Activated CD4-positive, CD25-positive, alpha-beta regulatory T cell treated with anti-CD3 and anti-CD28 coated beads, Interleukin-2, amount 50 U/mL, for 24 hours (primary cell): ENCODE results near the gene PRKRIP1.
"Not testable (repeated sequence)": the region's sequence is repeated elsewhere in the genome, so short reads cannot be mapped to it uniquely, and the experiment has no call there.

ENCODE experiments used
- ATAC-seq, 2 donors: fragments of 150-1000 bp; cut with Tn5 transposase; one replicate each; pipeline ENCODE4 v1.10.0; 2021; ENCODE audit warnings: mild to moderate bottlenecking in 1 of 2, moderate library complexity in 1 of 2

The PRKRIP1 gene

GRCh38 chr7:102395873-102396709 is at the start of gene PRKRIP1:
PRKRIP1 (plus strand) TSS chr7:102396363; CDS start chr7:102396412, 49 bp downstream.
- ATAC-seq, result peak; percentile 95 to 96

DNA sequence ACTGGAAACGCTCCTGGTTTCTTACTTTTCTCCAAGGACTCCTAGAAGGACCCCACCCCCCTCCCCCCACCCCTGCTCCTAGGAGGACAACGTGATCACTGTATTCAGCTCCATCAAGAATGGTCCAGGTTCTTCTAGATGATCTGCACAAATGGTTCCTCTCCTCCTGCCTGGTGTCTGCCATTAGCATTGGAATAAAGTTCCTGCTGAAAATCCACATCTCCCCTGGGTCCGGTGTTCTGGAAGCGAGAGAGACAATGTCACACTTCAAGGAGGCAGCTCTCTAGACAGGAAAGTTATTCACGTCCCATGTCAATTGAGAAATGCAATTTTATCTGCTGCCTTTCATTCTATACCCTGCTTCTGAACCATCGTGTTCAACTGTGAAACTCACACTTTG is 49.2 kb upstream of the PRKRIP1 start:
- not testable (repeated sequence) for ATAC-seq

- not testable (repeated sequence) for ATAC-seq
Observed at GRCh38 chr7:102356344-102356743, 39.8 kb upstream of the PRKRIP1 start, which contains the start of gene SPDYE6. SPDYE6 (minus strand) TSS chr7:102356444; CDS start chr7:102356023, 421 bp downstream.

DNA sequence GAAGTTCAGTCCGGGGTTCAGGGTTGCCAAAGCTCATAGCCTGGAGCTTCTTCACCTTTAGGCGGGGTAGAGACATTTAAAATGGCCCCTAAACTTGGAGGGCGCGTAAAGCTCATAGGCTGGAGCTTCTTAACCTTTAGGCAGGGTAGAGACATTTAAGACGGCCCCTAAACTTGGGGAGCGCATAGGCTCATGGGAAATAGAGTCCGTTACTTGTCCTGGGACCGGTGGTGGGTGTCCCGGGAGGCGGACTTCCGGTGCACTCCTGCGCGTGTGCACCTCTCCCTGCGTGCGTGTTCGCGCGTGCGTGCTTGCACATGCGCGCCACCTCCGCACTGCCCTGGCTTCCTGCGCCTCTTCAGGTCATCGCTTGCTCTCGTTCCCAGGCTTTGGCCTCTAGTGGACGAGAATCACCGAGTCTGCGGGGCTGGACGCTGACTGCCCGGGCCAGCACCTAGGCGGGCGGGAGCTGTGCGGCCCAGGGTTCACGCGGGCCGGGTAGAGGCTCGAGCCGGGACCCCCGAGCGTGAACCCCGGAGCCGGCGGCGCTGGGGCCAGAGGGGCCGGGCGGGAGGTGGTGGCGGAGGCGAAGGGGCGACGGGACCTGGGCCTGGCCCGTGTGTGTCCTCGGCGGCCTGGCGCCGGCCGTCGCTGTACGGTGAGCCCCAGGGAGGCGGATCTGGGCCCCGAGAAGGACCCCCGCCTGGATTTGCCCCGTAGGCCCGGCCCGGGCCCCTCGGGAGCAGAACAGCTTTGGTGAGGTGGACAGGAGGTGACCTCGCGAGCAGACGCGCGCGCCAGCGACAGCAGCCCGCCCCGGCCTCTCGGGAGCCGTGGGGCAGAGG is 32.4 kb upstream of the PRKRIP1 start:
- ATAC-seq, result peak; percentile 100

GRCh38 chr7:102364394-102364886 is 31.7 kb upstream of the PRKRIP1 start:
- not testable (repeated sequence) for ATAC-seq

- not testable (repeated sequence) for ATAC-seq
Observed at GRCh38 chr7:102365390-102365789, 30.8 kb upstream of the PRKRIP1 start.

DNA sequence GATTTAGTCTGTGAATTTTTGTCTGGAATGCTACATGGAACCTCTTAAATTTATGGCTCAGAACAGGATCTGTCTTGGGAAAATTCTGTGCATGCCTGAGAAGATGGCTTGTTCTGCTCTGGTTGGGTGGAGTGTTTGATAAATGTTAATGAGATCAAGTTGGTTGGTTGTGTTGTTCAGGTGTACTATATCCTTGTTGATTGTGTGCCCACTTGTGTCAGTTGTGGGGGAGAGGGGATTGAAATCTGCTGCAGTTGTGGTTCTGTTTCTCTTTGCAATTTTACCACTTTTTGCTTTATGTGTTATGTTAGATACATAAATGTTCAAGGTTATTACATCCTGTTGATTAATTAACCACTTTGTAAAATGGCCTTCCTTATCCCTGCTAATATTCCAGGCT is 26.1 kb upstream of the PRKRIP1 start:
- not testable (repeated sequence) for ATAC-seq

DNA sequence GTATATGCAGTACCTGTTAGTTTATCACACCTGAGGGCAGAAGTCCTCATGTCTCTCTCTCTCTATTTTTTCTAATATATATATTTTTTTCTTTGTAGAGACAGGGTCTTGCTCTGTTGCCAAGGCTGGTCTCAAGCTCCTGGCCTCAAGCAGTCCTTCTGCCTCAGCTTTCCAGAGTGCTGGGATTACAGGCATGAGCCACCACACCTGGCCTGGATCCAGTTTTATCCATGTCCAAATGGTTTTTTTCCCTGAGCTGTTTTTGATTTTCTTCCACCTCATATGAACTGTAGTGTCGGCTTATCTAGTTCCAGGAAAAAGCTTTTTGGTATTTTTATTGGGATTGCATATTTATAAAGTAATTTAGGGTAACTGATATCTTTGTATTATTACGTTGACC is 23.4 kb upstream of the PRKRIP1 start:
- not testable (repeated sequence) for ATAC-seq

DNA sequence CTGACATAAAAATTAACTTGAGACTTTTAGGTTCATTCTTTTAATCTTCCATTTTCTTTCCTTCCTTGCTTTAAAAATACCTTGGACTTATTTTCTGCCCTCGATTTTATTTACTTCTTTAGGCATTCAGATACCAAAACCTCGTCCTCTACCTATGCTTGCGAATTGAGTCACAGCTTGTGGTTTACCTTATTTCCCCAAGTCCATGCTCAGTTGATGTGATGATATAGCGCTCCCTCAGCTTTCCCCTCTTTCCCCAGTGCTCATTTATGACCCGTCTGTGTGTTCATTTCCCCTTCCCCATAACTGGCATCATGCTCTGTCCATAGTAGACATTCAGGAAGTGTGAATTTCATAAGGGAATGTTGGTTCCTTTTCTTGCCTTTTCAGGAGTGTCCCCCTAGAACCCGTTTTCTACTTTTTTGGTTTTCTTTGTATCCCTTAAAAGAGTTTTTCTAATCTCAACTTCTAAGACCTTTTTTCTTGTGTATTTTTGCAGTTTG is 19.1 kb upstream of the PRKRIP1 start:
- no peak for ATAC-seq

GRCh38 chr7:102380837-102381236 is 15.3 kb upstream of the PRKRIP1 start:
- not testable (repeated sequence) for ATAC-seq

- ATAC-seq, result not testable (repeated sequence)
Observed at GRCh38 chr7:102381696-102382425, 14.3 kb upstream of the PRKRIP1 start.

DNA sequence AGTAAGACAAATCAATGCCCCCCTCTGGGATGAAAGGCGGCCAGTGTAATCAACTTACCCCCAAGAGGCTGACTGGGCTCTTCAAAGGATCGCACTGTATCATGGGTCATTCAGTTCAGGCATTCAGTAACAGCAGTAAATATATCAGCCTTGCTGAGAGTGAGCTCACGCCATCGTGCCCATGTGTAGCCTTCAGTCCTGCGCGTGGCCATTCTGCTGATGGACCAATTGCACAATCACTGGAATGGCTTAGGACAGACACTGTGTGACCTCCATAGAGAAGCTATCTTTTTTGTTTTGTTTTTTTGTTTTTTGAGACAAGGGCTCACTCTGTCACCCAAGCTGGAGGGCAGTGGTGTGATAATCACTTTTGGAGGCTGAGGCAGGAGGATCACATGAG is 9.1 kb upstream of the PRKRIP1 start:
- no peak for ATAC-seq

DNA sequence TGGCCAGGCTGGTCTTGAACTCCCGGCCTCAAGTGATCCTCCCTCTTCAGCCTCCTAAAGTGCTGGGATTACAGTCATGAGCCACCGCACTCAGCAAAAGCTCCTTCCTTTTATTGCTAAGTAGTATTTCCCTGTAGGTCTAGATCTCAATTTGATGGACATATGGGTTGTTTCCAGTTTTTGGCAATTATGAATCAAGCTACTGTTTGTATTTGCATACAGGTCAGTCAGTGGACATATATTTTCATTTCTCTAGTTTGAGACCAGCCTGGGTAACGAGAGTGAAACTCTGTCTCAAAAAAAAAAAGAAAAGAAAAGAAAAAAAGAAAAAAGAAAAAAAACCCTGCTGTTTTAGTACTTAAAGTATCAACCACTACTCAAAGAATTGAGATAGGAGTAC is 6.4 kb upstream of the PRKRIP1 start:
- no peak for ATAC-seq

GRCh38 chr7:102390697-102391484 is 5.3 kb upstream of the PRKRIP1 start:
- peak; percentile 70 to 73 for ATAC-seq

- no peak for ATAC-seq
Observed at GRCh38 chr7:102392330-102392729, 3.8 kb upstream of the PRKRIP1 start.

DNA sequence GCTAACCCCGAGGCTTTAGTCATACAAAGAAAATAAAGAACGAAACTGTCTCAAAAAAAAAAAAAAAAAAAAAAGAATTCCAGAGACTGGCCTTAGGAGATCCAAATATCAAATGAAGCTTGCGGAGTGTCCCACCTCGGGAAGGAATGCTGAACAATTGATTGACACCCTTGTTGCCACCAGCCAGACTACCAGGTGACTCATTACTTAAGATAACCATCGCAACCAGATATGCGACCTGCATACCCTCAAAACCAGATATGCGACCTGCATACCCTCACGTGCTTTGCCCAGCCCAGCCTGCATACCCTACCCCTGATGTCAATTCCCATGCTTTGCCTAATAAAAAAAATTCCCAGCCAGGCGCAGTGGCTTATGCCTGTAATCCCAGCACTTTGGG is 2.7 kb upstream of the PRKRIP1 start:
- ATAC-seq, result no peak

GRCh38 chr7:102395592-102395872 is 631 bp upstream of the PRKRIP1 start:
- no peak for ATAC-seq

DNA sequence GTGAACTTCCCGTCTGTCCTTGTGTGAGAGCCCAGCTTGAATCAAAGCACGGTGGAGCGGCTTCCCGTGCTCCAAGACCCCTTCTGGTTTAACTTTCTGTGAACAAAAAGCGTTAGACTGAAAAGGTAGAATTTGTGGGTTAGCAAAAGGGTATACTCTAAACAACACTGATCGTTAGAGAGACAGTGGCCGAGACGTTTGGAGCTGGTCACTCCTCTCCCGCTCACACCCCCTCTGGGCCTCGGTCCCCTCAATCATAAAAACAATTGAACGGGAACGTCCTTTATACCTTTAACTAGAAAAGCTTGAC is 502 bp downstream of the PRKRIP1 start:
- no peak for ATAC-seq

GRCh38 chr7:102398543-102398942 is 2.4 kb downstream of the PRKRIP1 start:
- ATAC-seq, result no peak

- no peak for ATAC-seq
Observed at GRCh38 chr7:102400360-102400759, 4.2 kb downstream of the PRKRIP1 start.

- ATAC-seq, result no peak
Observed at GRCh38 chr7:102403563-102403962, 7.4 kb downstream of the PRKRIP1 start.
